Measurements from ENCODE around the gene SCARB2.

Gene SCARB2

DNA sequence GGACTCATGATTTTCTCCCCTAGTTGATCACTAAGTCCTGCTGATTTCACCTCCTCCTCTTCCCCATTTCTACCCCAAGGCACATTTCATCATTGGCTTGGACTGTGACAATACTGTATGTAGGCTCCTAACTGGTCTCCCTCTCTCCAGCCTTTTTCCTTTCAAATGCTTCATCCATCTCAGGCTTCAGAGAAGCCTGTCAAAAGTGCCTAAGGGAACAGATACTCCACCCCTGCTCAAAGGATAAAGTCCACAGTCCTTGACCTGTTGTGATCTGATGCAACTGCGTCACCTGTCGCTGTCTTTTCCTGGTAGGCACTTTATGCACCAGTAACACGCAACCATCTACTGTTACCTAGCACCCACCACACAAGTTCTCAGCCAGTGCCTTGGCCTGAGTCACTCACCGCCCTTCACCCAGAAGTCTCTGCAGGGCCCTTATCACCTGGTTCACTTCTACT is 12.8 kb downstream of the SCARB2 start:
- in situ Hi-C loops (cut with HindIII; ENCODE audit: low sequenced_read_pairs) = no loop called here

DNA sequence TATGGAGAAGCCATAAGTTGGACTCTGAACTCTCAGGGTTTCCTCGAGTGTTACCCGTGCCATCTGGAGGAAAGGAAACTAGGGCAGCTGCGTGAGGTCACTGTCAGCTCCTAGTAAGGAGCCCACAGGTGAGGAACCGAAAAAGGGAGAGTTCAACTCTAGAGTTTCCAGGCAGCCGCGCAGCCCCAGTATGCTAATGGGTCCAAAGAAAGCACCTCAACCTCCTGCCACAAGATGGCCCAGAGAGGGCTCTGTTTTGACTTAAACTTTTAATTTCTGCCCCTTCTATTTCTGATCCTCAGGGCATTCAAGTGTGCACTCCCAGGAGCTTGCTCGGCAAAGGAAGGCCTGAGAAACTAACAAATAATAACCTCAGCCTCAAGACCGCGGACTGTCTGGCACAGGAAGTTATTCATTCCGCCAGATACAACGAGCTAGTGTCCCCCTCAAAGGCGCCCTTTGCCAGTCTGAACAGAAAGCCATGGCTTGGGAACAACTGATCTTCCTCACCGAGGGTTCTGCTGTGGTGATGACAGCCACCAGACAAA is 13.9 kb downstream of the SCARB2 start:
- in situ Hi-C loops (cut with HindIII; ENCODE audit: low sequenced_read_pairs) = no loop called here

DNA sequence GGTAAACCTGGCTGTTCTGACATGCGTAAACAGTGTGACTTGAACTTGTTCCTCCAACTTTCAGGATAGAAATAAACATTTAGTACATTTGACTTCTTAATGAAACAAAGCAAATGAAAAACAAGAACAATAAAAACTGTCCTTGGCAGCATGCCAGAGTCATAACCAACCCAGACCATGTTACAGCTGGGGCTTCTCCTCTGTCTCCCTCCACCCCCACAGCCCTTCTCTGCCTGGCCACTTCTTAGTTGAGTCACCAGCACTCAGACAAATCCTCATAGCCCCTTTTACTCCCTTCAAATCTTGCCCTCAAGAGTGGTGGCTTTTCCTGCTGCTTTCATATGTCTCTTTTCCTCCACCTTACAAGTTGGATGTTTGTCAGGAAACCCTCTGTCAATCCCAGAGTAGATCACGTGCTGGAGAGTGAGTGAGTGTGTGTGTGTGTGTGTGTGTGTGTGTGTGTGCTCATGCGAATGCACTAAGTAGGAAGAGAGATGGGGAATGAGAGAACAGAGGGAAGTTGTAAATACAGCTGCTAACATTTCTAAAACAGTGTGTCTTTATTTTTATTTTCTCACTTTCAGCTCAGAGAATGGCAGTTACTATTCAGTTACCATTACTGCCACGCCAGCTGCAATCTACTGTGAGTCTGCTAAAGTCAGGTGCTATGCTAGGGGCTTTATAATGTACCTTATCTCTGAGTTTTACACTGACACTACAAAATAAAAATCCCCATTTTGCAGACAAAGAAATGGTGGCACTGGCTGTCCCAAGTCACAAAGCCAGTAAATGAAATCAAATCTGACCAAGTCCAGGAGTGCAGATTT is 15.0 kb downstream of the SCARB2 start:
- in situ Hi-C loops (cut with HindIII; ENCODE audit: low sequenced_read_pairs) = no loop called here

DNA sequence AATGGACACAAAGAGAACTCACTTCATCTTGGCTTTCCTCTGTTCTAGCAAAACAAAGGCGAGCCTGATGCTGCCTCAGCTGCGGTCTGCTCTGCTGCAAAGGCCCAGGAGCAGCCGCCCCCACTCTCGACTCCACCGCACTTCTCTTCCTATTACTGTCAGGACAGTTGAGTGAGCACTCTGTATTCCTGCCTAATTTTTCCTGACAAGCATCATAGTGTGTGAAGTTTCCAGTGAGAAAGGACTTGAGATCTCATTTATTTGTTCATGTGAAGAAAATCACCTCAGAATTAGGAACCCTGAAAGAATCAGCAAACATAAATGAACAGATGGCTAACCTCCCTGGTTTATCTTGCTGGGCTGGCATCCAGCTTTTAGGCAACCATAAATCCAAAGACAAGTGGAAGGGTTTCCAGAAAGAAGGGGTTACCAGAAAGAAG is 15.6 kb downstream of the SCARB2 start:
- in situ Hi-C loops (cut with HindIII; ENCODE audit: low sequenced_read_pairs) = no loop called here

DNA sequence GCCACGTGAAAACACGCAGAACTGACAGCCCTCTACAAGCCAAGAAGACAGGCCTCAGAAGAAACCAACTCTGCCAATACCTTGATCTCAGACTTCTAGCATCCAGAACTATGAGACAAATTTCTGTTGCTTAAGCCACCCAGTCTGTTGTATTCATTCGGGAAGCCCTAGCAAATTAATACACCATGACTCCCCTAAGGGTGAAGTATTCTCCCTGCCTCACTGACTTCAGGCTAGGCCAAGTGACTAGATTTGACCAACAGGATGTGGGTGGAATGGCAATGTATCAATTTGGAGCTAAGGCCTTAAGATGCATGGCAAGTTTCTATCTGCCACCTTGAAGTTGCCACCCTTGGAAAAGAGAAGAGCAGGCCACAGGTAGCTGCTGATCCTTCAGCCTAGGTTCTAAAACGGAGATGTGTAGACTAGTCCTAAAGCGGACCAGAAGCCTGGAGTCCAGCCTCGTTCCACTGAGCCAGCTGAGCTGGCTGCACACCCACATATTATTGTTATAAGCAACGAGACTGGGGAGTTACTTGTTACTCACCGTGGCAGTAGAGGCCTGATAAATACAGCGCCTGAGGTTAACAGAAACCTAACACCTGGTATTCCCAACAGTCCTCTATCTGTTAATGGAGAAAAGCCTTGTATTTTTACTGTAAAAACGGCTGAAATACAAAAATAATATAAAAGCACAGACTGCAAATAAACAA is 16.4 kb downstream of the SCARB2 start:
- in situ Hi-C loops (cut with HindIII; ENCODE audit: low sequenced_read_pairs) = no loop called here

DNA sequence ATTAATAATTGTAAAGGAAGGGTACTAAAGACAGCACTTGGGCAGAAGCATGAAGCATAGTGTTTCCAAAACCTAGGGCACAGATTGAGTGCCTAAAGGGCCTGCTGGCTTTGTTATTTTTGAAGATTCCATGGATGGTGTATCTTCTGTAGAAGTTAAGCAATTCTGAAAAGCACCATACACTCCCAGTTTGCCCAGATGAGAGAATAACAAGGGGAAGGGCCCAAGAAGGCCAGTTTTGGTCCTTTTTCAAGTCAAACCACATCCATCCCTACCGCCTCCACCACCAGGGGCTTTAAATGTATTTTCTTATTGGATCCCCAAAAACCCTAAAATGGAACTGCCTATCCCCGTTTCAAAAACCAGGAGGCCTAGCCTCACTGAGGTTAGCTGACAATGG is 17.2 kb downstream of the SCARB2 start:
- in situ Hi-C loops (cut with HindIII; ENCODE audit: low sequenced_read_pairs) = no loop called here

DNA sequence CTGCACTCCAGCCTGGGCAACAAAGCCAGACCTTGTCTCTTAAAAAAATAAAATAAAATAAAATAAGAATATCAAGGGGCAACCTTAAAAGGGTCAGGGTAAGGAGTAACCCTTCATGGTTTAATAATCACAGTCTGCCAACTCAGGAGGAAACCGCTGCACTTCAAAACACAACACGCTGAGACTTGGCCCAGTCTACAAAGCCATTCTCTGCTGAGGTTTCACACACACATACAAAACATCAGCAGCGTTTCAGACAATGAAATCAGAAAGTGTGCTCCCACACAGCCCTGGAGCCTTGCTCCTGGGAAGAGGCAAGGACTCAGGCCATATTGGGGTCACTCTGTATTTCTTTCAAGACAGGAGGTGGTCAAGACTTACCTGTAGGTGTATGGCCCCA is 18.3 kb downstream of the SCARB2 start:
- in situ Hi-C loops (cut with HindIII; ENCODE audit: low sequenced_read_pairs) = no loop called here

DNA sequence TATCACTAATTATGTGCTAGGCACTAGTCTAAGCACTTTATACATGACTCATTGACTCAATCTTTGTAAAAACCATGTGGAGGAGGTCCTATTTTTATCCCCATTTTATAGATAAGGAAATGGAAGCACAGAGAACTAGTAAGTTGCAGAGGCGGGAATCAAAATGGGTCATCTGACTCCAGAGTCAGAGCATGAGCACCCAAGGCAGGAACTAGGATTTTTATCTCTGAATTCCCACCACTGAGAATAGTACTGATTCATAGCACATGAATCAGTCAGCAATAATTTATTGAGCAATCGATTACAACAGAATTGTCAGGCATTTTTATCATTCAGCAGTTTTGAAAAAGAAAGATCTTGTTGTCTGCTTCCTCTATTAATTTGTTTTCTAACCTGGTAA is 19.3 kb downstream of the SCARB2 start:
- in situ Hi-C loops (cut with HindIII; ENCODE audit: low sequenced_read_pairs) = no loop called here

DNA sequence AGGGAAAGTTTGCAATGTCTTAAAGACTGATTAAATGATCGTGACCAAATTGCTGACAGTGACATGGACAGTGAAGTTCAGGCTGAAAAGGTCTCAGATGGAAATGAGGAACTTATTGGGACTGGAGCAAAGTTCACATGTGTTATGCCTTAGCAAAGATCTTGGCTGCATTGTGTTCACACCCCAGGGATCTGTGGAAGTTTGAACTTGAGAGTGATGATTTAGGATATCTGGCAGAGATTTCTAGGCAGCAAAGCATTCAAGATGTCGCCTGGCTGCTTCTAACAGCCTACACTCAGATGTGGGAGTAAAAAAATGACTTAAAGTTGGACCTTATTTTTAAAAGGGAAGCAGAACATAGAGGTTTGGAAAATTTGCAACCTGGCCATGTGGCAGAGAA is 21.4 kb downstream of the SCARB2 start:
- in situ Hi-C loops (cut with HindIII; ENCODE audit: low sequenced_read_pairs) = no loop called here

DNA sequence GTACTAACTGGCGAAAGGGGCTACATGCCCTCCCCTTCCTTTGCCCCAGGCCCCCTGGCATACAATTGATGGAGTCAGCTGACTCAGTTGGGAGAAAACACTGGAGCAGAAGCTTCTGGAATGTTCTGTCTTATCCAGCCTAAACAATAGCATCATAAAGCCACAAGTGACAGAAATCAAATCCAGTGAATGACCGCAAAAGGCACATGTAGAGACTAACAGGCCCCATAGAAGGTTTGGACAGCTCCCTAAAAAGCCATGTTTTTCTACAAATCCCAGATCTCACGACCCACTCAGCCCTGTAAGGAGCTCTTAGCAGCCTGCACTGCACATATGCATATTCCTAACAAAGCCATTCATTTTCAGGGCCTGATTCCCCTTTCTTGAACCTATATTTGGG is 25.1 kb downstream of the SCARB2 start:
- in situ Hi-C loops (cut with HindIII; ENCODE audit: low sequenced_read_pairs) = no loop called here

DNA sequence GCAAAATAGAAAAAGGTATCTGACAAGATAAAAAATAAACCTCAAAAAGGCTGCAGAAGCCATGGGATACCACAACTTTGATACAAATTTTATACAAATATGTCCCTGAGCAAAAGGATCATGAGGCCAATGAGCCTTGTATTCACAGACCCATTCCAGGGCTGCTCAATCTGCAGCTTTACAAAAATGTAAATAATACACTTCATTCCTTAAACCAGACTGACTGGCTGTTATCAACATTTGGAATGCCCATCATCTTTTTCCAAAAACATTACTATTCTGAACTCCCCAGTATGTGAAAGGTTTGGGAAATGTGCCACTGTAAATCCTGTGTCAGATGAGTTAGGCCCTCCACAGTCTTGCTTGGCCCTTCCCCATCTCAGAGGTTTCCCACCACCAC is 25.5 kb downstream of the SCARB2 start:
- in situ Hi-C loops (cut with HindIII; ENCODE audit: low sequenced_read_pairs) = no loop called here

DNA sequence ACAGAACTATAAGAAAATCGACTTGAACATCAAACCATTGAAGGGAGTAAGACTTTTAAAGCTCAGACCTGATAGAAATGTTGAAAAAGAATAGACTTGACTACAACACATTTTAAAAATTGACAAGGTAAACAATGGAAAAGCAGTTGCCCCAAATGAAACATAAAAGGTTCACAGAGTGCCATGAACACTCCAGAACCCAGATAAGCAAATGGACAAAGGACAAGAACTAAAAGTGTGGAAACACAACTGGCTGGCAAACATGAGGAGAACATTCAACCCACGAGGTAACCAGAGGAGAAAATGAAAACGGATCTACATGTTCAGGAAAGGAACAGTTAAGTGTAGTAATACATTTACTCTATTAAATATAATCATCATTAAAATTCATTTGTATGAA is 26.5 kb downstream of the SCARB2 start:
- in situ Hi-C loops (cut with HindIII; ENCODE audit: low sequenced_read_pairs) = no loop called here

DNA sequence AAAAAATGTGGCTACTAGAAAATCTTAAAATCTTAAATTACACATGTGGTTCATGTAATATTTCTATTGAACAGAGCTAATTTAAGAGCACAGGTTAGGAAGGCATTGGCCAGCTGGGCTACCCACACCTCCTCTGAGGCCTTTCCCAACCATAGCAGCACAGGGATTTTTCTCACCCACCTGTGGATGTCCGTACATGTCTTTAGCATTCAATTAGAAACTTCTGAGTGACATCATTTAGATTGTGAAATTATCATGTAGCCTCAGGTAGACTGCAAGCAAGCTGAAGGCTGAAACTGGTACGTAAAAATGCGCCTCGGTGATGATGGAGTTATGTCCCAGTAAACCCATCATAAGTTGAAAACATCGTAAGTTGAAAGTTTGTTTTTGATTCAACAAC is 31.2 kb downstream of the SCARB2 start:
- in situ Hi-C loops (cut with HindIII; ENCODE audit: low sequenced_read_pairs) = no loop called here

DNA sequence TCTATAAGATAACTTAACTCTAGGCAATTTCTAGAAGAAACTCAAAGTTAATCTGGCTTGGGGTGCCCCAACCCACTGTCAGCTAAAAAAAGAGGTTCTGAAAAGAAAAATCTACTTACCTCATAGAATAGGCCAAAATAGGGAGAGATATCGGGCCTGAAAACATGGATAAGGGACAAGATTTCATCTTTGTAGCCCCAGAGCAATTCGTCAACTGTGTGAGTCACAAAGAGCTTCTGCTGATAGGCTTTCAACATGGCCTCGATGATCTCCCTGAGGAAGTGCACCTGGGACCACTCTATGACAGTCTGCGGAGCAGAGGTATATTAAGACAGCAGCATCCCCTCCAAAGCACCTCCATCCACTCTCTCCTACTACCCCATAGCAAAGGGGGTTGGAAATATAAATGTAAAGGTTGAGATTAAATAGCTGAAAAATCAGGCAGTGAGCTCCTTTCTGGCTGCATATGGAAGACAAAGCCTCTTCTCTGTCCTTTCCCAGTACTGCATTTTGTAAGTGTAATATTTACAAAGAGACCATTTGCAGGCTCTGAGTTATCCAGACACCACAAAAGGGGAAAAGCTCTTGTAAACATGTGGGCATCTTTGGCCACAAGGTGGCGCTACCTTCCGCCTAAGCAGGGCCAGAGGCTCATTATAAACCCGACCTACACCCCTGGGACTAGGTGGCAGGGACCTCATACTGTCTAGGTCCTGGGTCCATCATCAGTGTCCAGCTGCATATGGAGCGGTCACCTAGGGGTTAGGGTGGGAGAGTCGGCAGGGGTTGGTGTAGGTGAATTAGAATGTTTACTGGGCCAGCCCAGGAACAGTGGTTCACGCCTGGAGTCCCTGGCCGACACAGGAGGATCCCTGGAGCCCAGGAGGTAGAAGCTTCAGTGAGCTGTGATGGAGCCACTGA is 34.0 kb downstream of the SCARB2 start:
- in situ Hi-C loops (cut with HindIII; ENCODE audit: low sequenced_read_pairs) = no loop called here

DNA sequence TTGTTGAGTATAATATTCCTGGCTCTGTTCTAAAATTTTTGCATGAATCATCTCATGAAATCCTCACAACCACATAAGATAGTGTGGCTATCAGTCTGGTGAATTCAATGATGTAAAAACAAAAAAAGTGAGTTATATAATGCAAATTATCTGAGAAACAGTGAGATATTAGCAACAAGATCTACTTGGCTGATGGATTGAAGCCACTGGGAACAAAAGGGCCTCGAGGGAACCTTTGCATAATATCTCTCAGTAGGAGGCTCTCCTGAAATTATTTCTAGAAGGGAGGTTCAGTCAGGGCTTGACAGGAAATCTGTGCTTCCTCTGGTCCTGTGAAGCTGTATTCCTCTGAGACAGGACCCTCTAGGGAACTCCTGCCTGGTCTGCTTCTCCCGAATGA is 35.3 kb downstream of the SCARB2 start:
- in situ Hi-C loops (cut with HindIII; ENCODE audit: low sequenced_read_pairs) = no loop called here

DNA sequence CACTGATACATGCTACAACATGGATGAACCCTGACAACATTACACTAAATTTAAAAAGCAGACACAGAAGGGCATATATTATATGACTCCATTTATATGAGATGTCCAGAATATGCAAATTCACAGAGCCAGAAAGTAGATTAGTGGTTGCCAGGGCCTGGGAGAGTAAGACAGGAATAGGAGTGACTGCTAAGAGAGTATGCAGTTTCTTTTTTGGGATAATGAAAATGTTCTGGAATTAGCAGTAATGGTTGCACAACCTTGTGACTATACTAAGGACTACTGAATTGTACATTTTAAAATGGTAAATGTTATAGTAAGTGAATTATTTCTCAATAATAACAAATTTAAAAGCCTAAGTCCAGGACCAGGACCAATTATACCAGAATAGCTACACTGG is 35.9 kb downstream of the SCARB2 start:
- in situ Hi-C loops (cut with HindIII; ENCODE audit: low sequenced_read_pairs) = no loop called here

DNA sequence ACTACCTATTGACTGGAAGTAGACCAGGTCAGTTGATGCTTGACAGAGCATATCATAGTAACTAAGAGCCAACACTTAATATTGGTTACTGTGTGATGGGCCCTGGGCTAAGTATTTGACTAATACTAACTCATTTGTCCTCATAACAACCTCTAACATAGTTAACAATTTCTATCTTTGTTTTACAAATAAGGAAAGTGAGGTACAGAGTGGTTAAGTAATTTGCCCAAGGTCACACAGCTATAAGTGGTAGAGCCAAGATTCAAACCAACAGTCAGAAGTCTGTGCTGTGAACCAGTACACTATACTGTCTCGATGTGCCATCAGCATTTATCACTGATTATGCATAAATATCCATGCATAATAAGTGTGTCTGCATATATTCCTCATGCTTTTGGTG is 38.3 kb downstream of the SCARB2 start:
- in situ Hi-C loops (cut with HindIII; ENCODE audit: low sequenced_read_pairs) = no loop called here

DNA sequence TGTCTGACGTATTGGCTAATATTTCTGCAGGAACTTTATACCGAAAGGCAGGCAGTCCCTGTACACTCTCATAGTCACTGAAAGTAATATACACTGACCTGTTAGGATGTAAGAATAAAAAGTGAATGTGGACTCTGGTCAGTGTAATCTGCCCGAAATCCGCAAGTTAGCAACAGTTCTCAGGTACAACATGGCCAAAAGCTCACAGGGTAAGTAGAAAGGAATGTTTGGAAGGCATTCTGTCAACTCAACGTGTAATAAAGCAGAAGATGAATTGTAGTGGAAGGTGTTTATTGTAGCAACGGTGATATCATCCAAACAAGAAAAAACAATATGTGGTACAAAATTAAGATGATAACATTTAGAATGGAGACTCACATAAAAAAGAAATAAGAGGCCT is 39.4 kb downstream of the SCARB2 start:
- in situ Hi-C loops (cut with HindIII; ENCODE audit: low sequenced_read_pairs) = no loop called here

DNA sequence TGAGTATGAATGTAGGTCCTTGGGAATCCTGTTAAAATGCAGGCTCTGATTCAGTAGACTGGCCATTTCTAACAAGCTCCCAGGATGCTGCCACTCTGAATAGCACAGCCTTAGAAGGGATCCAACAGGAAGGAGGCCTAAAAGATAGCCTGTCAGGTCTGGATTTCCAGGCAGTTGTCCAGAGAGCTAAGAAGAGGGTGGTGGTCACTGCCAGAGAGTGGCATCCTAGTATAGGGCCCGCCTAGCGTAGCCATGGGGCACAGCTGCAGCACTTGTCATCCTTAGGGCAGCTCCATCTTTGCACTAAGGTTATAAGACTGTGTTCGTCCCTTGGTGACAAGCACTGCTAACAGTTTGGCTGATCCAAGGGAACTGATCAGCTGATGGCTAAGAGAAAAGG is 44.9 kb downstream of the SCARB2 start:
- in situ Hi-C loops (cut with HindIII; ENCODE audit: low sequenced_read_pairs) = no loop called here

DNA sequence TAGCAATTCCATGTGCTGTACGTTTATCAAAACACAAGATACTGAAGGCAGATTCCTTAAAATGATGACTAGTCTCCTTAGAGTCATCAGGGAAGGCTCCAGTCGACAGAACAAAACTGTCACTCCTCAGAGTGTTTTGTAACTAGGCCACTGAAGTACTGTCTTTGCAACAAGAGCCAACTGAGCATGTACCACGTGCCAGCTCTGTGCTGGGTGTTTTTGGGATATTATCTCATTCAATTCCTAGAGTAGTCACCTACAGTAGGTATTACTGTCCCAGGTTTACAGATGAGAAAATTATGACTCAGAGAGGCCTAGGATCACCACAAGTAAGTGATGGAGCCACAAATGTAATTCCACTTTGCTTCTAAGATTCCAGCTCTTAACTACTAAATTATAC is 47.1 kb downstream of the SCARB2 start:
- in situ Hi-C loops (cut with HindIII; ENCODE audit: low sequenced_read_pairs) = no loop called here

DNA sequence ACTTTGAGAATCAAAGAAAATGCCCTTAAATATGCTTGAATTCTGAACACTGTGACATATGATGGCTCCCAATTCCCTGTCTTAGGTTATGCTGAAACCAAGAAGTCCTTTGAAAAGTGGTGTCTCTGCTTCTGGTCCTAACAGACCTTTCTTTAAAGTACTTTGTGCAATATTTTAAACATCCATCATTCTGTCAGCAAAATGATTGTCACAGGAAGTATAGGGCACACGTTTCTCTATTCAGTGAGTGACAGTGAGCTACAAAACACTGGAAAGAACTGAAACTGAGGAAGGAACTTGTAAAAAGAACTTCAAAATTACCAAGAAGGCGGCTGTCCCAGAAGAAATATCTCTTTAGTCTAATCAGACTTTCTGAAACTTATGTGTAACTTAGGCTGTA is 53.3 kb downstream of the SCARB2 start:
- in situ Hi-C loops (cut with HindIII; ENCODE audit: low sequenced_read_pairs) = no loop called here

Measured in endothelial cell of hepatic sinusoid (primary cell).